GM11168 (cell line): ENCODE measurements around the gene AUTS2.

ENCODE experiments used
- in situ Hi-C: fragments of 300-500 bp; cut with MboI; formaldehyde crosslinking; loops from one replicate; pipeline ENCODE4 v1.12.0; 2022; ENCODE audit warnings: low sequenced_read_pairs; ENCODE audit not compliant: unreplicated experiment

AUTS2 gene

GRCh38 chr7:70336536-70336935, 738.3 kb downstream of the AUTS2 start:
- in situ Hi-C loops: no loop called here

- in situ Hi-C loops: no loop called here
These were observed 739.7 kb downstream of the AUTS2 start for GRCh38 chr7:70338015-70338414.

- in situ Hi-C loops: no loop called here
These were observed 742.0 kb downstream of the AUTS2 start for GRCh38 chr7:70340236-70340635.

DNA sequence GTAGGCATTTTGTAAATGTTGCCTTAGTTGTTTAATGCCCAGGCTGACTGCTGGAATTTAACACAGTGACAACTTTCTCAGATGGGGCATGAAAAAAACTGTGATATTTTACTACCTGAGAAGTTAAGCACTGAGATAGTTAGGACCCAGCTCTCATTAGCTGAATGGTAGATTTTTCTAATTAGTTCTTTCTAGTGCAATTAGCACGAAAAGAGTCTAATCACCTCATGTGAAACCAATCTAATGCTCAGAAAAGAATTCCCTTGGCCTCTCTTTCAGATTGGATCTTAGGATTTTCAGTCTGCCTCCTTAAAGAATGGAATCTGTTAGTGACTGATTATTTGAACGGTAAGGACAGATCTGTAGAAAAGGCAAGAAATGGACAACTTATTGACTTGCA, 743.2 kb downstream of the AUTS2 start:
- in situ Hi-C loops: no loop called here

DNA sequence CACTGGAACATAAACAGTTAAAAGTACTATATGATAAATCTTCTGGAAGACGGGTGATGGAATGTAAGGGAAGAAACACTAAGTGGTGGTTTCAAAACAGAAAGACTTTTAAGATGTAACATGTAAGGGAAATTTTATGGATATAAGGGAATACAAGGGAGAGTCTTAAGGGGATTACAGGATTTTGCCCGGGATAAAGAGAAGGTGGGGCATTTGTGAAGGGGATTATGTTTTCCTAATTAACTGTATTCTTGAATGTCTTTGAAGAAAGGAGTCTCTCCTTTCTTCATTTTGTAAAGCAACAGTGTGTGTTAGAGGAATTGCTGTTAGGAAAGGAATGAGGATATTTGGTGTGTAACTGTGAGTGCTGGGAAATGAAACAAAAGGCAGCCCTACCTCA, 745.2 kb downstream of the AUTS2 start:
- in situ Hi-C loops: no loop called here

GRCh38 chr7:70344726-70345125, 746.5 kb downstream of the AUTS2 start:
- in situ Hi-C loops: no loop called here

DNA sequence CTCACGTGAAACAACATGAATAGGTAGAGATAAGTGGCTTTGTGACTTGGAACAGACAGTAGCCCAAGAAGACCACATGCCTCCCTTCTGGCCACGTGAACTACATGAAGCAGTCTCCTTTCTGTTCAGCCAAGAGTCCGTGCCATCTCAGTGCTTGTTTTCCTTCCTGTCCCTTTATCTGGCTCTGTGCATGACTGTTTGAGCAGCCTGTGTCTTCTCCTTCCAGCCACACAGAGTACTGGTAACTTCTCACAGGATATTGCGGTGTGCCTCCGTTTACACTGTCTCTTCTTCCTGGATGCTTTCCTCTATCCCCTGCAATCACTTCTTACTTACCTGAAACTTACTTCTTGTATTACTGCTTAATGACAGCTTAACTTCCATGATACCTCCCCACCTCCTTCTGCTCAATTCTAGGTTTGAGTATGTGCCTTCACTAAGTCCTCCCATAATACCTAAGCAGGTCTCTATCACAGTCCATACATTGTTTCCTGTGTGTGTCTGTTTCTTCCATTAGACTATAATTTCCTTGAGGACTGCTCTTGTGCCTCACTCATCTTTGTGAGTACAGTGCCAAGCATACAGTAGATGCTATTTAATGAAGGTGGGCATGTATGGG, 748.7 kb downstream of the AUTS2 start:
- in situ Hi-C loops: no loop called here

GRCh38 chr7:70347463-70348254, 749.4 kb downstream of the AUTS2 start:
- in situ Hi-C loops: no loop called here

- in situ Hi-C loops: no loop called here
These were observed 750.8 kb downstream of the AUTS2 start for GRCh38 chr7:70349031-70349430.

- in situ Hi-C loops: no loop called here
These were observed 751.5 kb downstream of the AUTS2 start for GRCh38 chr7:70349819-70350218.

- in situ Hi-C loops: no loop called here
These were observed 753.8 kb downstream of the AUTS2 start for GRCh38 chr7:70352088-70352487.

GRCh38 chr7:70352906-70353305, 754.6 kb downstream of the AUTS2 start:
- in situ Hi-C loops: no loop called here

GRCh38 chr7:70353330-70353945, 755.2 kb downstream of the AUTS2 start:
- in situ Hi-C loops: no loop called here

DNA sequence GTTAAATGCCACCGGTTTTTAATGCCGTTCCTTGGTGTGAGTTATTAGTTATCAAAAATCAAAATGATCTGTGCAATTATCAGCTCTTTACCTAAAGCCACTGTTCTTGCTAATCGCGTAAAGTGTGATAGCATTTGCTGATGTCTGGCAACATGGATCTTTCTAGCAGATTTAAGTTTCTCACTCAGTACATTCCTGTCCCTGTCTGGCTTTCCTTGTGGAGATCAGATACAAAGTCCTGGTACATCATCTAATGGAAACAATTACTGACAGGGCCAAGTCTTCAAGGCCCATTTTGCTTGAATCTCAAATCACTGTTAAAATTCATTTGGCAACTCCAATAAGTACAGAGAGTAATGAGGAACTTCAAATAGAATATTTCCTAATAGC, 755.7 kb downstream of the AUTS2 start:
- in situ Hi-C loops: no loop called here

DNA sequence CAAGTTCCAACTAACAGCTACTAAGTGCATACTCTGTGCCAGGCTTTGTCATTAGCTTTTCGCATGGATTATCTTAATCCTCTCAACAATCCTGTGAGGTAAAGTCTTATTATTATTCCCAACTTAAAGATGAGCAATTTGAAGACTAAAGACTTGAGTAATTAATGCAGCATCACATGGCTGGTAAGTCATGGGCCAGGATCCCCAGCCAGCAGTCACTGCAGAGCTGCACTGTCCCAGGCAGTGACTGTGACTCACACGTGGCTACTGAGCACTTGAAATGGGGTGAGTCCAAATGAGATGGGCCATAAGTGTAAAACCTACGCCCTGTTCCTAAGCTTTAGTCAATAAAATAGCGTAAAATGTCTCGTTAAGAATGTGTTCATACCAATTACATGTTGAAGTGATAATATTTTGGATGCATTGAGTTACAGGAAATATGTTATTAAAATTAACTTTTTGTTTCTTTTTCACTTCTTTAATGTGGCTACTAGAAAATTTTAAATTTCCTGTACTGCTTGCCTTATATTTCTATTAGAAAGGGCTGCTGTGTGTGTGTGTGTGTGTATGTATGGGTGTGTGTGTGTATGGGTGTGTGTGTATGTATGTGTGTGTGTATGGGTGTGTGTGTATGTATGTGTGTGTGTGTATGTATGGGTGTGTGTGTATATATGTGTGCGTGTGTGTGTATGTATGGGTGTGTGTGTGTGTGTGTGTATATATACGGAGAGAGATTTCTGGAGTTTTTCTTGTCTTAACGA, 756.3 kb downstream of the AUTS2 start:
- in situ Hi-C loops: no loop called here

- in situ Hi-C loops: no loop called here
These were observed 757.1 kb downstream of the AUTS2 start for GRCh38 chr7:70355198-70356020.

DNA sequence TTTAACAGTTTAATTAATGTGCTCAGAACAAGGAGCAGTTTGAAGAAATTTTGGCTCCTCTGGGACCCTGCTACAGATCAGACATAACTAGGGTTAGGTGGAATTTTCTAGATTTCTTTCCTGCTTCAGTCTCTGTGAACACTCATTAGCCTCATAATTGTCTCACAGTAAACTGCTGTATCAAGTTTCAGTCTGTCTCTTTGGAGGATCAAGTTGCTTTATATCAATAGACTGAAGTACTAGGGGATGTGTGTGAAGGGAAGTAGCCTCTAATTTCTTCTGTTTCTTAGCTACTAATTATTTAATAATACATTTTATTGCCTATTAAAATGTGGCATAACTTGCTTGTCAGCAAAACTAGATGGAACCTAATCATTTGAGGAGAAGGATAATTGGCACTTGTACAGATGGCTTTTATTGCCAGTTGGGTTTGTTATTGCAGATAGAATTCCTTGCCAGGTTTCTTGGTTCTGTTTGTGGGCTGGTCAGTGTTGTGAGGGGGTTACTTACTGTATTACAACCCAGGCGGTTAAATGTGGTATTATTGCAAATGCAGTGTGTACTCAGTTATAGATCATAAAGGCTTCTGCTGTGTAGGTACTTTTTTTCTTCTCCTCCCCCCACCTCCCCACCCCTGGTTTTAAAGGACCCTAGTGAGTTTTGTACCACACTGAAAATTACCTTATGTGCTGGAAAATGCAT, 758.0 kb downstream of the AUTS2 start:
- in situ Hi-C loops: no loop called here

- in situ Hi-C loops: no loop called here
These were observed 758.6 kb downstream of the AUTS2 start for GRCh38 chr7:70356787-70357328.

DNA sequence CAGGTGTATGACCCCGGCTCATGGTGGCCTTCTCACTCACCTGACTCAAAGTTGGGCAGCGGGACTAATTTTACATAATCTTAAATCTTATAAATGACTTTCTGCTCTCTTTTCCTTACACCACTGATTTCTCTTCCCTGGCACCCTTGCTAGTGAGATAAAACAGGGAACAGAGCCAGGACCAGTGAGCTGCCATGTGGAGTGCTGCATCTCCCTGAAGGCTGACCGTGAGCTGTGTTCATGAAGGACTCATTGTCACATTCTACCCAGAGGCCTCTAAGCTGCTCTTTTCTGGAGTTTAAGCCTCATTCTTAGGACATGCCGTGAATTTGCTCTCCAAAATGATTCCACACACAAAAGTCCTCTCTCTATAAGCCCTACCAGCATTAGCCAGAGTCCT, 762.3 kb downstream of the AUTS2 start:
- in situ Hi-C loops: no loop called here
